HAP-1 (cell line): ENCODE results near the gene NMT1.
"Not testable (repeated sequence)": the region's sequence is repeated elsewhere in the genome, so short reads cannot be mapped to it uniquely, and the experiment has no call there.

ENCODE experiments used
- DNase-seq, 2 experiments: peaks; one replicate each; pipeline ENCODE4 v3.0.0-alpha.2; 2016 to 2020; ENCODE audit warnings: low spot score in 2 of 2
- H3K27me3 ChIP-seq: fragments of 250-450 bp; sonication (Bioruptor Pico); 2 replicates; pipeline ENCODE4 v1.5.1; 2020; ENCODE audit warnings: low read depth, mild to moderate bottlenecking, moderate library complexity
- H3K36me3 ChIP-seq: fragments of 250-450 bp; sonication (Bioruptor Pico); replicated peaks from 2 replicates; pipeline ENCODE4 v1.5.1; 2020; ENCODE audit warnings: mild to moderate bottlenecking
- H3K4me1 ChIP-seq: fragments of 250-450 bp; sonication (Bioruptor Pico); 2 replicates; pipeline ENCODE4 v1.5.1; 2020; ENCODE audit warnings: mild to moderate bottlenecking
- H3K4me3 ChIP-seq: fragments of 250-450 bp; sonication (Bioruptor Pico); 2 replicates; pipeline ENCODE4 v1.5.1; 2020; ENCODE audit warnings: mild to moderate bottlenecking, moderate library complexity
- H3K9me3 ChIP-seq: fragments of 250-450 bp; sonication (Bioruptor Pico); 2 replicates; pipeline ENCODE4 v1.5.1; 2020; ENCODE audit warnings: mild to moderate bottlenecking, moderate library complexity
- in situ Hi-C: fragments of 300-500 bp; cut with MboI; formaldehyde crosslinking; loops from 3 replicates; pipeline ENCODE4 v1.14.3; 2020; ENCODE audit warnings: low sequenced_read_pairs, inconsistent platforms, mixed read lengths

NMT1 gene

GRCh38 chr17:45048795-45049563, 12.1 kb upstream of the NMT1 start:
- in situ Hi-C loops, result no loop called here
- peaks cover 4% of the 10 kb centered on the region; the same call in 1 of the 2 replicates for H3K36me3 ChIP-seq
- H3K27me3 ChIP-seq, result no peaks in the 10 kb centered on the region
- H3K4me1 ChIP-seq, result peaks cover 10% of the 10 kb centered on the region
- H3K4me3 ChIP-seq, result no peak overlapping the region
- peak in 1 of 2 experiments; percentile 25 for DNase-seq
- H3K9me3 ChIP-seq, result peaks cover 3% of the 10 kb centered on the region; the same call in 1 of the 2 replicates

- H3K4me1 ChIP-seq, result peaks cover 10% of the 10 kb centered on the region
- H3K27me3 ChIP-seq, result no peaks in the 10 kb centered on the region
- peaks cover 3% of the 10 kb centered on the region; the same call in 1 of the 2 replicates for H3K9me3 ChIP-seq
- peaks cover 8% of the 10 kb centered on the region; the same call in 1 of the 2 replicates for H3K36me3 ChIP-seq
- DNase-seq, result peak in 1 of 2 experiments; percentile 43
- H3K4me3 ChIP-seq, result peak overlapping the region; percentile 63
- in situ Hi-C loops, result no loop called here
Measured at GRCh38 chr17:45050481-45051059, 10.5 kb upstream of the NMT1 start.

GRCh38 chr17:45051060-45051719, 9.9 kb upstream of the NMT1 start, which contains the start of gene DCAKD:
Gene DCAKD, minus strand, starts transcription at chr17:45051632. Its CDS starts 16,747 bp downstream, at chr17:45034885.
- peaks cover 3% of the 10 kb centered on the region; the same call in 1 of the 2 replicates for H3K9me3 ChIP-seq
- in situ Hi-C loops, result no loop called here
- peaks cover 5% of the 10 kb centered on the region; the same call in 1 of the 2 replicates for H3K36me3 ChIP-seq
- H3K27me3 ChIP-seq, result no peaks in the 10 kb centered on the region
- peaks cover 10% of the 10 kb centered on the region for H3K4me1 ChIP-seq
- peak; percentile 94 for DNase-seq
- peak within 1 kb of the TSS; percentile 63 for H3K4me3 ChIP-seq

- H3K9me3 ChIP-seq, H3K4me3 ChIP-seq, H3K36me3 ChIP-seq, DNase-seq, in situ Hi-C loops, H3K27me3 ChIP-seq: not testable (repeated sequence)
- H3K4me1 ChIP-seq, result peaks cover 10% of the 10 kb centered on the region
Measured at GRCh38 chr17:45051720-45052051, 9.4 kb upstream of the NMT1 start.

GRCh38 chr17:45052052-45052772, 8.9 kb upstream of the NMT1 start:
- Histone ChIP-seq H3K27me3 (no peaks in the 10 kb centered on the region), H3K4me1 (peaks cover 8% of the 10 kb centered on the region), H3K4me3 (peak overlapping the region; percentile 45), H3K36me3 (peaks cover 5% of the 10 kb centered on the region; the same call in 1 of the 2 replicates), H3K9me3 (peaks cover 3% of the 10 kb centered on the region; the same call in 1 of the 2 replicates)
- peak; percentile 29 to 57 for DNase-seq
- in situ Hi-C loops, result no loop called here

- Histone ChIP-seq H3K27me3 (no peaks in the 10 kb centered on the region), H3K4me3 (peak overlapping the region; percentile 86), H3K4me1 (peaks cover 28% of the 10 kb centered on the region), H3K9me3 (no peaks in the 10 kb centered on the region), H3K36me3 (peaks cover 6% of the 10 kb centered on the region)
- in situ Hi-C loops, result no loop called here
- peak in 1 of 2 experiments; percentile 28 for DNase-seq
Measured at GRCh38 chr17:45060382-45060796, 728 bp upstream of the NMT1 start.

- no peaks in the 10 kb centered on the region for H3K9me3 ChIP-seq
- peak overlapping the region; percentile 86 for H3K4me3 ChIP-seq
- in situ Hi-C loops, result no loop called here
- DNase-seq, result no peak
- H3K36me3 ChIP-seq, result peaks cover 6% of the 10 kb centered on the region
- peaks cover 28% of the 10 kb centered on the region for H3K4me1 ChIP-seq
- no peaks in the 10 kb centered on the region for H3K27me3 ChIP-seq
Measured at GRCh38 chr17:45061606-45062205, 589 bp downstream of the NMT1 start.

GRCh38 chr17:45063198-45063597, 2.1 kb downstream of the NMT1 start:
- Histone ChIP-seq H3K27me3 (no peaks in the 10 kb centered on the region), H3K9me3 (no peaks in the 10 kb centered on the region), H3K4me3 (no peak overlapping the region), H3K36me3 (peaks cover 16% of the 10 kb centered on the region), H3K4me1 (peaks cover 28% of the 10 kb centered on the region)
- in situ Hi-C loops, result no loop called here
- DNase-seq, result no peak

DNA sequence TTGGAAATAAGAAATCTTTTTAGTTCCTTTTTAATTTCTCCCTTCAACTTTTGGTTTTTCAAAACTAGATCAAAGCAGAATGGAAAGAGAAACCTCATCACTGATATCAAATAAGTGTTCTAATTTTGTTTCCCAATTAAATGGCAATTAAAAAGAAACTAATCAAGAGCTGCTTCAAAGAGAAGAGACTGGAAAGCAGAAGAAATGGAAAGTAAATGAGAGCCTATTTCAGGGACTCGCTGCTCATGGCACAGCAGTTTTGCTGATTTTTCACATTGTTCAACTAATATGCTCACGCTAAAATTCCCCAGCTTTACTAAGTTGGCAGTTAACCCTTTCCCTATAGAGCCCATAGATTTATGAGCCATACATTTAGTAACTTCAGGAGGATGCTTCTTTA, 6.5 kb downstream of the NMT1 start:
- no peak for DNase-seq
- Histone ChIP-seq H3K4me3 (no peak overlapping the region), H3K9me3 (no peaks in the 10 kb centered on the region), H3K4me1 (peaks cover 13% of the 10 kb centered on the region), H3K36me3 (peaks cover 31% of the 10 kb centered on the region), H3K27me3 (no peaks in the 10 kb centered on the region)
- in situ Hi-C loops, result no loop called here

DNA sequence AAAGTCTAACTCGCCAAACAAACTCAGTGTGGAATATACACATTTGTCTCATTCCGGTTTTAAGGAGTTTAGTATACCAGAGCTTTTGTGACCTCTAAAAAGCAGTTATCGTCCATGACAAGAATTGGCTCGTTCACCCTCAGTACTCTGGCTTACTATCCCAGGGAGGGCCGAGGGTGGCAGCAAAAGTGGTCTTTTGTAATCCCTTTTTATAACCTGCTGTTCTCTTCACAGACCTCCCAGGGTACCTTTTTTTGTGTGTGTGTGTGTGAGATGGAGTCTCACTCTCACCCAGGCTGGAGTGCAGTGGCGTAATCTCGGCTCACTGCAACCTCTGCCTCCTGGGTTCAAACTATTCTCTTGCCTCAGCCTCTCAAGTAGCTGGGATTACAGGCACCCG, 8.9 kb downstream of the NMT1 start:
- no peaks in the 10 kb centered on the region for H3K9me3 ChIP-seq
- no peak for DNase-seq
- H3K36me3 ChIP-seq, result peaks cover 49% of the 10 kb centered on the region
- no peak overlapping the region for H3K4me3 ChIP-seq
- H3K27me3 ChIP-seq, result no peaks in the 10 kb centered on the region
- peaks cover 5% of the 10 kb centered on the region; the same call in 1 of the 2 replicates for H3K4me1 ChIP-seq
- in situ Hi-C loops, result loop anchor here (10.0 kb wide), 1 partner anchor 55 kb away; no protein-coding TSS in a partner anchor

DNA sequence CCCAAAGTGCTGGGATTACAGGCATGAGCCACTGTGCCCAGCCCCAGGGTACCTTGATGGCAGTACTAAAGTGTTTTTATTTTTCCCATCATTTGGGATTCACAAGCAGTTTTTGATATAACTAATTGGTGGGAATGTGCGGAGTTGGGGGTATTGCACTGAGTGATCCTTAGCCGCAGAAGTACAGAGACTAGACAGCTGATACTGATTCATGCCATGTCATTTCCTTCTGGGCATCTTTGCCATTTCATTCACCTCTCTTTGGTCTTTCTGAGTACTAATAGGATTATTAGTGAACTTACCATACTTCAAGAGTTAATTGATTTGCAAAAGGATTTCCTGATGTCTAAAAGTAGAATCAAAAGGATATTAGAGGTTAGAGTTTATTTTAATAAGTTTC, 9.7 kb downstream of the NMT1 start:
- in situ Hi-C loops, result loop anchor here (10.0 kb wide), 1 partner anchor 54 kb away; no protein-coding TSS in a partner anchor
- Histone ChIP-seq H3K4me1 (peaks cover 5% of the 10 kb centered on the region; the same call in 1 of the 2 replicates), H3K27me3 (no peaks in the 10 kb centered on the region), H3K4me3 (no peak overlapping the region), H3K36me3 (peaks cover 51% of the 10 kb centered on the region), H3K9me3 (no peaks in the 10 kb centered on the region)
- no peak for DNase-seq

DNA sequence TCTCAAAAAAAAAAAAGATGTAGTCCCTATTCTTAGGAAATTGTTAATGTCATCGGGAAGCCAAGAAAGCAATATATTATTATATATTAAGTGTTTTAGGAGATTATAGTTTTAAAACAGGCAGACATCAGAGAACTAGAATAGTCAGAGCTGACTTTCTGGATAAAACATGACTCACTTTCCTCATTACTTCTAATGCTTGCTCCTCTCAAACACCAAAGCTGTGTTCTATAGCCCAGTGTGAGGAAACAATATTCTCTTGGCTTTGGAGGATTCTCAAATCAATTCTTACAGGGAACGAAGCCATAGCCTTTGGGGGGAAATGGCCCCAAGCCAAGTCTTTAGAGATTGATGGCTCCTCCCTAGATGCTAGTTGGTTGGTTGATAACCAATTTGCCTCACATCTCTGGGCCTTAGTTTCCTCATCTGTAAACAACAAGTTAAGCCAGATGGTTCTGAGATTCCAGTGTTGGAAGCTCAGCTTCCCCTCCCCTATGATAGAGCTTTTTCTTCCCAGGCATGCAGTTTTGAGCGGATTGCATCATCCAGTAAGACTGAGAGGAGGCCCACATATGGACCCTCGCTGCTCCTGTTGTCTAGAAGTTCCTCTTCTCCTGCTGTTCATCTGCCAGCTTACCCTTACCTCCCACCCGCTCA, 12.4 kb downstream of the NMT1 start:
- Histone ChIP-seq H3K9me3 (no peaks in the 10 kb centered on the region), H3K4me1 (peaks cover 5% of the 10 kb centered on the region; the same call in 1 of the 2 replicates), H3K27me3 (no peaks in the 10 kb centered on the region), H3K4me3 (no peak overlapping the region), H3K36me3 (peaks cover 49% of the 10 kb centered on the region)
- no peak for DNase-seq
- in situ Hi-C loops, result loop anchor here (10.0 kb wide), 1 partner anchor 51 kb away; no protein-coding TSS in a partner anchor
